ENCODE measurements around the gene AGAP1. TPM values are rescaled to one million over a fixed set of nuclear protein-coding genes. Genes with fewer than 3 reads are reported as not detected.

The AGAP1 gene
- total RNA-seq, 2 experiments from 2014 or later, result not detected

- no TSS peak for BruUV-seq (replicated peaks)
These were observed 354.2 kb downstream of the AGAP1 start for GRCh38 chr2:235848055-235848454.

GRCh38 chr2:235848946-235849345 is 355.1 kb downstream of the AGAP1 start:
- no peak overlapping the region for H3K27ac ChIP-seq (ENCODE audit: low read depth, low read length, poor library complexity, severe bottlenecking)
- H3K4me2 ChIP-seq (ENCODE audit: low read length), result no peak overlapping the region
- no TSS peak for BruUV-seq (replicated peaks)
- no peaks in the 10 kb centered on the region for H3K9me3 ChIP-seq (ENCODE audit: low read length)
- DNase-seq (ENCODE audit: low spot score), result no peak
- ChIA-PET POLR2A (no interaction called here), CTCF (ENCODE audit: unreplicated experiment) (no interaction called here)
- H2AFZ ChIP-seq (ENCODE audit: low read length), result no peak overlapping the region
- no peak overlapping the region for H3K4me3 ChIP-seq (ENCODE audit: low read depth, low read length, poor library complexity, severe bottlenecking)
- no peaks in the 10 kb centered on the region for H3K9me2 ChIP-seq (ENCODE audit: insufficient read depth, low read length)
- no peaks in the 10 kb centered on the region for H3K36me3 ChIP-seq (ENCODE audit: insufficient read depth, low read length)
- intact Hi-C loops (cut with micrococcal nuclease; ENCODE audit: unreplicated experiment), result no loop called here
- no peak for TF ChIP-seq EZH2phosphoT487 (IDR thresholded peaks at IDR 0.05; ENCODE audit: borderline replicate concordance, low read depth, low read length)
- TF ChIP-seq CTCF (conservative IDR thresholded peaks at IDR 0.05; ENCODE audit: low read length), result no peak
- no peaks in the 10 kb centered on the region for H3K79me2 ChIP-seq (ENCODE audit: insufficient read depth, low read depth, low read length)
- H4K20me1 ChIP-seq (ENCODE audit: insufficient read depth, low read length), result no peaks in the 10 kb centered on the region
- H3K4me1 ChIP-seq (ENCODE audit: insufficient read depth, low read length, poor library complexity, severe bottlenecking), result no peaks in the 10 kb centered on the region

More at GRCh38 chr2:235848055-235848454, 354.2 kb downstream of the AGAP1 start:
- Histone ChIP-seq H2AFZ (ENCODE audit: low read length) (no peak overlapping the region), H3K36me3 (ENCODE audit: insufficient read depth, low read length) (no peaks in the 10 kb centered on the region), H3K9me2 (ENCODE audit: insufficient read depth, low read length) (no peaks in the 10 kb centered on the region), H4K20me1 (ENCODE audit: insufficient read depth, low read length) (no peaks in the 10 kb centered on the region), H3K4me1 (ENCODE audit: insufficient read depth, low read length, poor library complexity, severe bottlenecking) (no peaks in the 10 kb centered on the region), H3K4me2 (ENCODE audit: low read length) (no peak overlapping the region), H3K27ac (ENCODE audit: low read depth, low read length, poor library complexity, severe bottlenecking) (no peak overlapping the region), H3K9me3 (ENCODE audit: low read length) (no peaks in the 10 kb centered on the region), H3K79me2 (ENCODE audit: insufficient read depth, low read depth, low read length) (no peaks in the 10 kb centered on the region), H3K4me3 (ENCODE audit: low read depth, low read length, poor library complexity, severe bottlenecking) (no peak overlapping the region)
- ChIA-PET POLR2A (no interaction called here), CTCF (ENCODE audit: unreplicated experiment) (no interaction called here)
- intact Hi-C loops (cut with micrococcal nuclease; ENCODE audit: unreplicated experiment), result no loop called here
- DNase-seq (ENCODE audit: low spot score), result no peak
- TF ChIP-seq EZH2phosphoT487 (IDR thresholded peaks at IDR 0.05; ENCODE audit: borderline replicate concordance, low read depth, low read length), result no peak
- no peak for TF ChIP-seq CTCF (conservative IDR thresholded peaks at IDR 0.05; ENCODE audit: low read length)

GRCh38 chr2:235849489-235849888 is 355.6 kb downstream of the AGAP1 start:
- DNase-seq (ENCODE audit: low spot score), result no peak
- ChIA-PET CTCF (ENCODE audit: unreplicated experiment) (no interaction called here), POLR2A (no interaction called here)
- H4K20me1 ChIP-seq (ENCODE audit: insufficient read depth, low read length), result no peaks in the 10 kb centered on the region
- no peak overlapping the region for H3K27ac ChIP-seq (ENCODE audit: low read depth, low read length, poor library complexity, severe bottlenecking)
- BruUV-seq (replicated peaks), result no TSS peak
- H3K36me3 ChIP-seq (ENCODE audit: insufficient read depth, low read length), result no peaks in the 10 kb centered on the region
- H3K4me3 ChIP-seq (ENCODE audit: low read depth, low read length, poor library complexity, severe bottlenecking), result no peak overlapping the region
- H3K9me2 ChIP-seq (ENCODE audit: insufficient read depth, low read length), result no peaks in the 10 kb centered on the region
- H3K4me1 ChIP-seq (ENCODE audit: insufficient read depth, low read length, poor library complexity, severe bottlenecking), result no peaks in the 10 kb centered on the region
- no peak overlapping the region for H3K4me2 ChIP-seq (ENCODE audit: low read length)
- H2AFZ ChIP-seq (ENCODE audit: low read length), result no peak overlapping the region
- no peak for TF ChIP-seq EZH2phosphoT487 (IDR thresholded peaks at IDR 0.05; ENCODE audit: borderline replicate concordance, low read depth, low read length)
- no peak for TF ChIP-seq CTCF (conservative IDR thresholded peaks at IDR 0.05; ENCODE audit: low read length)
- H3K9me3 ChIP-seq (ENCODE audit: low read length), result no peaks in the 10 kb centered on the region
- no peaks in the 10 kb centered on the region for H3K79me2 ChIP-seq (ENCODE audit: insufficient read depth, low read depth, low read length)
- intact Hi-C loops (cut with micrococcal nuclease; ENCODE audit: unreplicated experiment), result no loop called here

All from OCI-LY7 (cell line).